ENCODE results near the gene CRYGB.

Gene CRYGB, protein sequence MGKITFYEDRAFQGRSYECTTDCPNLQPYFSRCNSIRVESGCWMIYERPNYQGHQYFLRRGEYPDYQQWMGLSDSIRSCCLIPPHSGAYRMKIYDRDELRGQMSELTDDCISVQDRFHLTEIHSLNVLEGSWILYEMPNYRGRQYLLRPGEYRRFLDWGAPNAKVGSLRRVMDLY

DNA sequence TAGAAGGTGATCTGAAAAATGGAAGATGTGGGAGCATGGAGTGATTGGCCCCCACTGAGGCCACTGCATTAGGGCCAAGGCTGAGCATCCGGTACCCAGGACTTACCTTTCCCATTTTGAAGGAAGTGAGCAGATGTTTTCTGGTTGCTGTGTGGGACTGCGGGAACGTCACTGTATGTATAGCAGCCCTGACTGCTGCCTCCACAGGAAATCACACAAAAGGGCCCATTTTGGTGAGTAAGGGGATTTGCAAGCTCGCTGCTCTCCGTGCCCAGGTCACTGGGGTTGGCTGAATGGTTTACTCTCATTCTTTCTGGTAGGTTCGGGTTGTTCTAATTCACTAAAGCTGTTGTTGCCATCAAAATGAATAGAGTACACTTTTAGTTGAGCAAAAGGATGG is at the start of gene CRYGB:
Gene CRYGB (minus strand): TSS at position 153 of the 400 bp plus-strand sequence. CDS start 38 bp downstream, at position 115.
- TF ChIP-seq GATA1 (IDR thresholded peaks at IDR 0.05; ENCODE audit: low read depth, low read length) (no peak), POLR2A (IDR thresholded peaks at IDR 0.05; ENCODE audit: low read length) (no peak)
- DNase-seq: no peak

DNA sequence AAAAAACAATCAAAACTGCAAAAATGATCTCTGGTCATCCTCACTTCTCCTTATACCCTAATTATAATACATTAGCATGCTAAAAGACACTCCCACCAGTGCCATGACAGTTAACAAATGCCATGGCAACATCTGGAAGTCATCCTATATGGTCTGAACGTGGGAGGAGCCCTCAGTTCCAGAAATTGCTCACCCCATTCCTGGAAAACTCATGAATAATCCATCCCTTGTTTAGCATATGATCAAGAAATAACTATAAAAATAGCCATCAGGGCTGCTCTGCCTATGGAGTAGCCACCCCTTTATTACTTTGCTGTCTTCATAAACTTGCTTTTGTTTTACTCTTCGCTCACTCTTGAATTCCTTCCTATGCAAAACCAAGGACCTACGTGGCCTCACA is 49.6 kb upstream of the CRYGB start:
- no peak for DNase-seq
- TF ChIP-seq POLR2A (IDR thresholded peaks at IDR 0.05; ENCODE audit: low read length) (no peak), GATA1 (IDR thresholded peaks at IDR 0.05; ENCODE audit: low read depth, low read length) (no peak)

DNA sequence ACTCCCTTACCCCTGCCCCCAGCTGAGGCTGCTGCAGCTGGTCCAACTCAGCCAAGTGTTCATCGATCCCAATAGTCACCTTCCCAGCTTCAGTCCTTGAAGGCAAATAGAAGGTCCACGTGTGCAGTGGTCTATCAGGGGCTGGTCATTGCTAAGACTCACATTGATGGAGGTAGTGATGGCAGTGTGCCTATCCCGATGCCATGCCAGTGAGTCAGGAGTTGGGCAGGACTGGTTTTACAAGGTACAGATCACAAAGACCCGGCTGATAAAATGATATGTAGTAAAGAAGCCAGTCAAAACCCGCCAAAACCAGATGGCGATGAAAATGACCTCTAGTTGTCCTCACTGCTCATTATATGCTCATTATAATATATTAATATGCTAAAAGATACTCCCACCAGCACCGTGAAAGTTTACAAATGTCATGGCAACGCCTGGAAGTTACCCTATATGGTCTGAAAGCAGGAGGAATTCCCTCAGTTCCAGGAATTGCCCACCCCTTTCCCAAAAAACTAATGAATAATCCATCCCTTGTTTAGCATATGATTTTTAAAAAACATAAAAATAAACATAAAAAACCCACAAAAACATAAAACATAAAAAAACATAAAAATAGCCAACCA is 46.8 kb upstream of the CRYGB start:
- TF ChIP-seq GATA1 (IDR thresholded peaks at IDR 0.05; ENCODE audit: low read depth, low read length) (no peak), POLR2A (IDR thresholded peaks at IDR 0.05; ENCODE audit: low read length) (no peak)
- no peak for DNase-seq

DNA sequence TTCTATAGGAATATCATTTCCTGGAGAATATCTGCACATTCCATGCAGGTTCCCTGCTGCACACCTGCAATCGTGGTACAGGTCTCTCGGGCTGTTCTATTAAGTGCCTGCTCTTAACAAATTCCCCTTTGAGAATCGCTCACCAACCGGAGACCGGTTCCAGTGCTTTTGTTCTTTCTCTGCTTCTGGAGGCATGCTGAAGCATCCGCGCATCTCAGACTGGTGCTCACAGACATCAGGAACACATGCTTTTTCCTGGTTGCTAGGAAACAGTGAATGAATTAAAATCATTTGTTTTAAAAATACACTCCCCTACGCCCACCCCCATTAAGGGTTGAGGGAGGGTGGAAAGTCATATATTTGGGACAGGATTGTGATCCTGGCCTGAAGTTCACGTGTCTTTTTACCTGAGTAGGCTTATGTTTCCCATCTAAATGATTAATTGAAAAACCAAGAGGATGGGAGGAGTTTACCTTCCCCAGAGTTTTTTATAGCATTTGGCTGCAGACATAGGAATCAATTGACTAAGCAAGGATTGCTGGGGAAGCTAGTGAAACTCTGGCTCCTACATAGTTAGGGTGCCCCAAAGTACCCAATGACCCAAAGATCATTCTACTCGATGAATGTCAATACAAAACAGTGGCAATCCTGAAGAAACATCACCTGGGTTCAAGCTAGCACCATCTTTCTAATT is 44.0 kb upstream of the CRYGB start, which contains the start of gene C2orf80:
Gene C2orf80 (minus strand): TSS at position 221 of the 694 bp plus-strand sequence. CDS start 3,044 bp downstream, outside the sequence.
- no peak for DNase-seq
- TF ChIP-seq POLR2A (IDR thresholded peaks at IDR 0.05; ENCODE audit: low read length) (no peak), GATA1 (IDR thresholded peaks at IDR 0.05; ENCODE audit: low read depth, low read length) (no peak)

DNA sequence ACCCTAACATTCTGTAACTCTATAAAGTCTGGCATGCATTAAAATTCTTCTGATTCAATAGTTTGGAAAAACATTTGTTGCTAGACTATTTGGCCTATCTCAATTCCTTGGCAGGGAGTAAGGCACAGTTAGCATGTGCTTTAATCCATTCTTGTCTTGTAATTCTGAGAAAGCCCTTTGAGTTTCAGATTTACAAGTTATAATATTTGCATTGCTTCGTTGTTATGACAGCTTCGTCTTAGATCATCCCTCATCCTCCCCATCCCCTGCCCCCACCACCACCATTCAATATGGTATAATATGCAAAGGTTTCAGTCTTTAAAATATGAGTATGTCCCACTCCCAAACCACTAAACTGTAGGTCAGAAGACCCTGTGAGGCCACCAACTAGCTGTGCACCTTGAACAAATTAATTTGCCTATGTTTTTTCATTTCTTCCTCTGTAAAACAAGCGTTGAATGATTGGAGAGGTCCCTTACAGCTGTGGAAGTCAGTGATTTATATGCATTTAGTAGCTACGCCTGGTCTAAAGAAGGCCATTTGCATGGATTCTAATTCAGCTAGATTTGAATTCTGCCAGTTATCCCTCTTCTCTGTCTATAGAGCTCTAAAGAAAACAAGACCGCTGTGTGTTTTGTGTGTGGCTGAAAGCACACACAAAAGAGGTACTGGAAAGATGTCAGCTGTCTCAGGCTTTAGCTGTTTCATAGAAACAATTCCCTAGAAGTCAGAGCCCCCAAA is 43.3 kb upstream of the CRYGB start:
- no peak for DNase-seq
- TF ChIP-seq GATA1 (IDR thresholded peaks at IDR 0.05; ENCODE audit: low read depth, low read length) (no peak), POLR2A (IDR thresholded peaks at IDR 0.05; ENCODE audit: low read length) (no peak)

DNA sequence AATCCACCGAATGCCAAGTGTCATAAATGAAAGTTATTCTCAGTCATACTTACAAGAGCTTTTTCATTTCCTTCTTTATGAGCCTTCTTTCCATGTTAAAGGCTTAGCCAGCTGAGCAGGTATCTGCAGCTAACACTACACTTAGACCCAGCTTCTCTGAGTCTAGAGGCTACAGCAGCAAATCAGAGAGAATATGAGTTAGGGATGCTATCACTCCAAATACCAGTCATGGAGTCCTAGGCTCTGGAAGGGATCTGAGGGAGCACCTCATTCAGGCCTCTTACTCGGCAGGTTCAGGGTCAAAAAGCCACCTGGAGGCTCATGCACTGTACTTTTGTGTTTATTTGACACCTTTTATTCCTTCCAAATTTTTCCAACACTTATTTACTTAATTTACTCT is 40.9 kb upstream of the CRYGB start:
- TF ChIP-seq POLR2A (IDR thresholded peaks at IDR 0.05; ENCODE audit: low read length) (no peak), GATA1 (IDR thresholded peaks at IDR 0.05; ENCODE audit: low read depth, low read length) (no peak)
- DNase-seq: no peak

DNA sequence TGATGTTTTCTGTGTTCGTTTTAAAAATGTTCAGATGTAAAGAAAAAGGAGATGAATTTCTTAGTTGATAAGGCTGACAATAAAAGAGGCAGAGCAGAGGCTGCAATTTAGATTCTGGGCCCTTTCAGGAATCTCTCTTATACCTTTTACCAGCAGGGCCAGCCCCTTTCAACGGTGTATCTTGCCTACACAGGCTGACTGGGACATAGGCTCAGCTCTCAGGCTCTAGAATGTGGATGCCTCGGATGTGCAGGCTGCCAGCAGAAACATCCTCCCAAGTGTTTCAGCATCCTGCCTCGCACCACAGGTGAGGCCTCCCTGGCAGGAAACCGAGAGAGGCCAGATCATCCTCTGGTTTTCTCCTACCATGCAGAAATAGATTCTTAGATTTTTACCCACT is 40.5 kb upstream of the CRYGB start:
- no peak for DNase-seq
- TF ChIP-seq GATA1 (IDR thresholded peaks at IDR 0.05; ENCODE audit: low read depth, low read length) (no peak), POLR2A (IDR thresholded peaks at IDR 0.05; ENCODE audit: low read length) (no peak)

DNA sequence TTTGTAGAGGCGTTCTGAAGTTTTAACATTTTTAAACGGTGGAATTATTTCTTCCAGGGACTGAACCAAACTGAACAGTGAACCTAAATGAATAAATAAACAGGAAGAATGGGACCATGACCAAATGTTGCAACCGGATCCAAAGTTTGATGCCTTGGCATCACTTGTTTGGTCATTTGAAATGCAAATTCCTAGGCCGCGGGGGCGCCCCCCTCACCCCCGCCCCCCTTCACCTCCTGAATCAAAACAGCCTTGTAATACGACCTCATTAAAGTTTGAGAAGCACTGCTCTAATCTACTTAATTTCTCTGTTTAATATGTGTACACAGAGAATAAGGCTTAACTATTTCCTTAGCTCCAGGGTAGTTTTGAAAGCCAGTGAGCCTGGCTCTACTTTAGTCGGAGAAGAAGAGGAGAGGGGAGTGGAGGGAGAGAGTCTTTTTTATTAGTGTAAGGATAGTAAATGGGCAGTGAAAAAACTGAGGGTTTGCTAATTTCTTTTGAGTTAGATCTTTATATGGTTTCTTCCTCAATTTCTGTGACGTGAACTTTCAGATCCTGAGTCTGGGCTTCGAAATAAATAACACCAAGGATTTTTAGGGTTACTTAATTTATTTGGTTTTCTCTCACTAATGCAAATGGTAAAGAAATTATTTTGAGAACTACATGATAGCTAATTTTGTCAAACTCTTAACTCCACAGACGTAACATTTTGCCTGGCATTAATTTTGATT is 38.2 kb upstream of the CRYGB start:
- DNase-seq: no peak
- TF ChIP-seq POLR2A (IDR thresholded peaks at IDR 0.05; ENCODE audit: low read length) (no peak), GATA1 (IDR thresholded peaks at IDR 0.05; ENCODE audit: low read depth, low read length) (no peak)

DNA sequence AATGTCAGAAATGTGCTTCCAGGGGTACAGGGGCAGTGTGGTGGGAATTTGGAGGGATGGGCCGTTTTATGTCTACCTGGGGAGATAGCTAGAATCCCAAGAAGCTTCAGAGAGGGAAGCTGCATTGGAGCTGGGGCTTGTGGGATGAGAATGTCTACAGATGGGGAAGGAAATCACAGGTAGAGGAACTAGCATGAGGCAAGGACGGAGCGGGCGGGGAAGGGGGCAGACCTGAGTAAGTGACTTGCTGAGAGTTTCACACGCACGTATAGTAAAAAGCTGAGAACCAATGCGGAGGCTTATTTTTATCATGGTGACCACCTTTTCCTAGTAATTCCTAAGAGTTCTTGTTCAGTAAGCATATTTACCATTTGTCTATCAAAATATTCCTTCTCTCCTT is 37.6 kb upstream of the CRYGB start:
- no peak for DNase-seq
- TF ChIP-seq GATA1 (IDR thresholded peaks at IDR 0.05; ENCODE audit: low read depth, low read length) (no peak), POLR2A (IDR thresholded peaks at IDR 0.05; ENCODE audit: low read length) (no peak)

DNA sequence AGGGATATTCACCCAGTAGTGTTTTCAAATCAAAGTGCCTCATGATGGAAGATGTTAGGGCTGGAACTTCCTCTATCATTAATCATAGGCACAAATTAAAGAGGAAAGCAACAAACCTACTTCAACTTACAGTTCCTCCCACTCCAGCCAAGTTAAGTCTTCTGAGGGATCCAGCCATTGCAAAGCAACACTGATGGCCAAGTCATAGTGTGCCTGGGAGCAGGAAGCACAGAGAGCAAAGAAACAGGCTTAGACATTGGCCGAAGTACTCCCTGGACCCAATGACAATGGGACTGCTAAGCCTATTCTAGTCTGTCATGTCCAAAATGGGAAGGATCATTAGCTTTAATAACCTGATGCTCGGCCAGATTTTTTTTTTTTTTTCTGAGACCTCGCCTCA is 36.9 kb upstream of the CRYGB start:
- TF ChIP-seq GATA1 (IDR thresholded peaks at IDR 0.05; ENCODE audit: low read depth, low read length) (no peak), POLR2A (IDR thresholded peaks at IDR 0.05; ENCODE audit: low read length) (no peak)

DNA sequence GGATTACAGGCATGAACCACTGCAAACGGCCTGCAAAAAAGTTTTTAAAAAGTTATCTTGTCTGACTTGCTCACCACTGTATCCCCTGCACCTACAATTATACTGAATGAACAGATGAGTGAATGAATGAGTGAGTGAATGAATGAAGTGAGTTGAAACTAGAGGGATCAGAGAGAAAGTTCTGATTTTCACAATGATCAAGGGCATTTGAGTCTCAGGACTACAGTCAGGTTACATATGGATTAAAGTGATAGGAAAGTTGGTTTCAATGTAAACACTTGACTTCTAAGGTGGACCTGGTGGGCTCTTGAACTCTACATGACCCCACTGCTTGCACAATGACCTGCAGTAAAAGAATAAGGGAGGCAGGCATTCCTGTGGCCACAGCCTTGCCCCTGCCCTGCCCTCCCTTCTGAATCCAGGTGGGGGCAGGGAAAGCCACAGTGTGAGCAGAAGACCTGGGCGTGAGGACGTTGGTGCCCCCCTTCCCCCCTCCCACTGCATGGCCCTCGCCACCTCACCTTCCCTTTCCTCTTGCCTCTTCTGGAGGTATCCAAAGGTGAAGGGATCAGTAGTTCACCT is 33.2 kb upstream of the CRYGB start:
- DNase-seq: no peak
- TF ChIP-seq GATA1 (IDR thresholded peaks at IDR 0.05; ENCODE audit: low read depth, low read length) (no peak), POLR2A (IDR thresholded peaks at IDR 0.05; ENCODE audit: low read length) (no peak)

More for the DNA sequence above, 36.9 kb upstream of the CRYGB start:
- DNase-seq: no peak

DNA sequence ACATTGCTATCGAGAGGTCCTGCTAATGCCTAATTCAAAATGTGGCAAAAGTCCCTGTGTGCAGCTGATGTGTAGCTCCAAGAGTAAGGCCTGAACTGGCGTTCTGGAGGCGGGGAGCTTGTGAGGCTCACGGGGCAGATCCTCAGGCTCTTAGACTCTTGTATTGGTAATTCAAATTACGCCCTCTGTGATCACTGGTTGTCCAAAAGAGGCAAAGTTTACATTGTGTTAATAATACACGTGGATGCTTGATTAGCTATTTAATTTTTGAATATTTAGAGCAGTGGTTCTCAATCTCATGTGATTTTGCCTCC is 29.8 kb upstream of the CRYGB start:
- no peak for DNase-seq
- TF ChIP-seq GATA1 (IDR thresholded peaks at IDR 0.05; ENCODE audit: low read depth, low read length) (no peak), POLR2A (IDR thresholded peaks at IDR 0.05; ENCODE audit: low read length) (no peak)

Data from erythroblast (primary cell).